Measurements from ENCODE around the gene SEMA4F. TPM values are rescaled to one million over a fixed set of nuclear protein-coding genes. Genes with fewer than 3 reads are reported as not detected.
A peak's percentile ranks its signal among the peaks of the same experiment; 100 is the strongest.

The SEMA4F gene
- polyA plus RNA-seq, 3 donors = 0.16 to 0.44 (median 0.43) TPM

DNA sequence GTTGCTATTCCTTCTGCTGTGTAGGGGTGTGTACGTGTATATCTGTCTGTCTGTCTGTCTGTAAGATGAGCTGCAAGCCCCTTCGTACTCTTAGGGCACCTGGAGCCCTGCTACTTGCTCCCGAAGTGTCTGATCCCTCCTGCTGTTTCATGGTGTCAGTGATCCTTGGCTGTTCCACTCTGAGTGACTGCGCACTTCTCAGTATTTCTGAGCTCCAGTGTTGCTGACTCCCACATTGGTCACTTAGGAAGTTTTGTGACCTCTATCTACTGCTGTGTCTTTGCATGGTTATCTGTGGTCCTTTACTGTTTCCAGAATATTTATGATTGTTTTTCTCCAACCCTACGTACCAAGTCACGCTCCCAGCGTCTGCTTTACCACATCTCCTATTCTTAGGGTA, 16.2 kb downstream of the SEMA4F start:
- no peak overlapping the region for H3K4me3 Mint-ChIP-seq
- Histone ChIP-seq H2AFZ (ENCODE audit: insufficient read depth, low read depth, low read length, poor library complexity, severe bottlenecking) (no peak overlapping the region), H3K4me1 (ENCODE audit: control insufficient read depth in 1 of 2, insufficient read depth in 2 of 2, low read length in 2 of 2) (no peaks in the 10 kb centered on the region), H3K27ac (ENCODE audit: low read depth in 1 of 2, low read length in 2 of 2) (no peak overlapping the region), H3K4me3 (replicated peaks in 1 of 3; ENCODE audit: low read depth in 2 of 3, low read length in 3 of 3) (no peak overlapping the region), H3K9me3 (replicated peaks in 1 of 2; ENCODE audit: control insufficient read depth in 1 of 2, insufficient read depth in 1 of 2, low read length in 2 of 2) (no peaks in the 10 kb centered on the region), H3K27me3 (ENCODE audit: control insufficient read depth in 2 of 2, insufficient read depth in 2 of 2, low read length in 2 of 2) (no peaks in the 10 kb centered on the region), H3K36me3 (replicated peaks in 1 of 2; ENCODE audit: control insufficient read depth in 1 of 2, insufficient read depth in 2 of 2, low read length in 2 of 2) (no peaks in the 10 kb centered on the region), H3K4me2 (replicated peaks; ENCODE audit: extremely low read depth, low read length, poor library complexity, severe bottlenecking) (no peak overlapping the region), H3K79me2 (ENCODE audit: insufficient read depth, low read length) (no peaks in the 10 kb centered on the region), H4K20me1 (ENCODE audit: insufficient read depth, low read length) (no peaks in the 10 kb centered on the region), H3K9ac (ENCODE audit: insufficient read depth, low read length, poor library complexity, severe bottlenecking) (no peak overlapping the region)
- H3K27ac Mint-ChIP-seq = no peak overlapping the region
- no peaks in the 10 kb centered on the region for H3K9me3 Mint-ChIP-seq
- no peaks in the 10 kb centered on the region for H3K36me3 Mint-ChIP-seq
- no peak for DNase-seq
- TF ChIP-seq, protein P1, sequence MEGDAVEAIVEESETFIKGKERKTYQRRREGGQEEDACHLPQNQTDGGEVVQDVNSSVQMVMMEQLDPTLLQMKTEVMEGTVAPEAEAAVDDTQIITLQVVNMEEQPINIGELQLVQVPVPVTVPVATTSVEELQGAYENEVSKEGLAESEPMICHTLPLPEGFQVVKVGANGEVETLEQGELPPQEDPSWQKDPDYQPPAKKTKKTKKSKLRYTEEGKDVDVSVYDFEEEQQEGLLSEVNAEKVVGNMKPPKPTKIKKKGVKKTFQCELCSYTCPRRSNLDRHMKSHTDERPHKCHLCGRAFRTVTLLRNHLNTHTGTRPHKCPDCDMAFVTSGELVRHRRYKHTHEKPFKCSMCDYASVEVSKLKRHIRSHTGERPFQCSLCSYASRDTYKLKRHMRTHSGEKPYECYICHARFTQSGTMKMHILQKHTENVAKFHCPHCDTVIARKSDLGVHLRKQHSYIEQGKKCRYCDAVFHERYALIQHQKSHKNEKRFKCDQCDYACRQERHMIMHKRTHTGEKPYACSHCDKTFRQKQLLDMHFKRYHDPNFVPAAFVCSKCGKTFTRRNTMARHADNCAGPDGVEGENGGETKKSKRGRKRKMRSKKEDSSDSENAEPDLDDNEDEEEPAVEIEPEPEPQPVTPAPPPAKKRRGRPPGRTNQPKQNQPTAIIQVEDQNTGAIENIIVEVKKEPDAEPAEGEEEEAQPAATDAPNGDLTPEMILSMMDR (IDR thresholded peaks at IDR 0.05) = no peak
- intact Hi-C loops (cut with micrococcal nuclease) = no loop called here
- H3K27me3 Mint-ChIP-seq (ENCODE audit: low read depth in 3 of 3) = peaks cover 1 to 4% (median 3%) of the 10 kb centered on the region in 3 donors
- WGBS (ENCODE audit: insufficient coverage) = 100% methylated on average over 2 of the region's 7 CpGs
- H3K4me1 Mint-ChIP-seq = no peaks in the 10 kb centered on the region

DNA sequence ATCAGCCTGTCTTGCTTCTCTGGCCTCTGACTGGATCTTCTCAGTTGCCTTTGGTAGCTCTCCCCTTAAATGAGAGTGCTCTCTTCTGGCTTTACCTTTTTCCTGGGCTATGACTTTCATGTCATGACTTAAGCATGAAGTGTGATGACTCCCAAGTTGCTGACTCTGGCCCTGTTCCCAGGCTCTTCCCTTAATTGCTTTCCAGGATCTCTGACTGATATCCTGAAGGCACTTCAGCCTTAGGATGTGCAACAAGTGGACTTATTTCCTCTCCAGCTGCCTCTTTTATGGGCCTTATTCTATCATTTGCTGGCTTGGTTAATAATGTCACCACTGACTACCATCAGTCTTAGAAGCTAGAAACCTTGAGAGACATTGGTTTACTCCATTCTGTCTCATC, 17.4 kb downstream of the SEMA4F start:
- no peaks in the 10 kb centered on the region for H3K9me3 ChIP-seq (replicated peaks in 1 of 2; ENCODE audit: control insufficient read depth in 1 of 2, insufficient read depth in 1 of 2, low read length in 2 of 2)
- H3K9ac ChIP-seq (ENCODE audit: insufficient read depth, low read length, poor library complexity, severe bottlenecking) = no peak overlapping the region
- H4K20me1 ChIP-seq (ENCODE audit: insufficient read depth, low read length) = no peaks in the 10 kb centered on the region
- no peak overlapping the region for H3K27ac ChIP-seq (ENCODE audit: low read depth in 1 of 2, low read length in 2 of 2)
- H3K4me3 ChIP-seq (replicated peaks in 1 of 3; ENCODE audit: low read depth in 2 of 3, low read length in 3 of 3) = no peak overlapping the region
- Mint-ChIP-seq H3K27me3 (ENCODE audit: low read depth in 3 of 3) (peaks cover 1 to 4% (median 2%) of the 10 kb centered on the region in 3 donors), H3K36me3 (no peaks in the 10 kb centered on the region), H3K4me1 (peaks cover 3% of the 10 kb centered on the region), H3K27ac (peak overlapping the region in 1 of 7 donors; percentile 15), H3K4me3 (no peak overlapping the region), H3K9me3 (no peaks in the 10 kb centered on the region)
- TF ChIP-seq, protein P1 (IDR thresholded peaks at IDR 0.05) = no peak
- DNase-seq = no peak
- no peaks in the 10 kb centered on the region for H3K79me2 ChIP-seq (ENCODE audit: insufficient read depth, low read length)
- H3K36me3 ChIP-seq (replicated peaks in 1 of 2; ENCODE audit: control insufficient read depth in 1 of 2, insufficient read depth in 2 of 2, low read length in 2 of 2) = no peaks in the 10 kb centered on the region
- no peak overlapping the region for H2AFZ ChIP-seq (ENCODE audit: insufficient read depth, low read depth, low read length, poor library complexity, severe bottlenecking)
- H3K4me1 ChIP-seq (ENCODE audit: control insufficient read depth in 1 of 2, insufficient read depth in 2 of 2, low read length in 2 of 2) = no peaks in the 10 kb centered on the region
- H3K4me2 ChIP-seq (replicated peaks; ENCODE audit: extremely low read depth, low read length, poor library complexity, severe bottlenecking) = no peak overlapping the region
- no peaks in the 10 kb centered on the region for H3K27me3 ChIP-seq (ENCODE audit: control insufficient read depth in 2 of 2, insufficient read depth in 2 of 2, low read length in 2 of 2)
- intact Hi-C loops (cut with micrococcal nuclease) = no loop called here

Data from CD14-positive monocyte (primary cell).